HCT116 (cell line): Measurements from ENCODE around the gene MAL. TPM values are rescaled to one million over a fixed set of nuclear protein-coding genes. Genes with fewer than 3 reads are reported as not detected.

Experiments used
- ATAC-seq: fragments of 200-7000 bp; cut with Tn5 transposase; 2 replicates; pipeline ENCODE4 v1.9.1; 2020; ENCODE audit warnings: mild to moderate bottlenecking, moderate library complexity
- BruUV-seq: library from RNA; stranded (reverse); fragments of 400-500 nt; replicated peaks from 2 replicates; lab custom pipeline; 2021; lab: Mats Ljungman, UMichigan
- CTCF ChIA-PET: fragments of 300-600 bp; sonication (Branson Sonifier 250); formaldehyde crosslinking; loops from one replicate; lab custom pipeline; 2021; ENCODE audit warnings: antibody characterized with exemption; lab: Charles Lee
- POLR2A ChIA-PET: fragments of 300-600, 350-600 bp; sonication (Branson Sonifier 250); formaldehyde crosslinking; loops from one replicate; lab custom pipeline; 2021; ENCODE audit warnings: antibody characterized with exemption; lab: Charles Lee
- RAD21 ChIA-PET, 2 experiments: fragments of 300-600 bp; sonication (Branson Sonifier 250); formaldehyde crosslinking; loops; one replicate each; lab custom pipeline; 2023; ENCODE audit warnings: low total read pairs in 2 of 2; ENCODE audit not compliant: uncharacterized antibody in 2 of 2, unreplicated experiment in 2 of 2, low non-redundant PET in 1 of 2; lab: Charles Lee
- DNase-seq: peaks from one replicate; pipeline ENCODE4 v3.0.0-alpha.2; 2010; ENCODE audit warnings: low read depth, low spot score
- H2AFZ ChIP-seq: fragments of 200-600 bp; shearing (Covaris generic), sonication (generic); 2 replicates; pipeline ENCODE4 v1.6.1; 2017; ENCODE audit warnings: low read depth, mixed run types, mixed read lengths, antibody characterized with exemption, low read length; ENCODE audit not compliant: poor library complexity, severe bottlenecking
- H3K27ac ChIP-seq: 2 replicates; pipeline ENCODE4 v1.5.1; 2012; ENCODE audit warnings: low read depth, low read length
- H3K27me3 ChIP-seq: fragments of 200-600 bp; sonication (generic); 2 replicates; pipeline ENCODE4 v1.6.1; 2016; ENCODE audit warnings: mixed run types, low read length, mixed read lengths; ENCODE audit not compliant: insufficient read depth
- H3K36me3 ChIP-seq, 2 experiments: fragments of 200-500 bp in 1 of 2; fragments of 200-600 bp in 1 of 2; sonication (Bioruptor generic) in 1 of 2; sonication (generic) in 1 of 2; 2 replicates each; pipeline versions ENCODE4 v1.5.1 to v1.6.1; 2014 to 2016; ENCODE audit warnings: low read length in 2 of 2, inconsistent platforms in 1 of 2, mixed read lengths in 1 of 2, mixed run types in 1 of 2; ENCODE audit not compliant: insufficient read depth in 2 of 2, control insufficient read depth in 1 of 2
- H3K4me1 ChIP-seq, 2 experiments: fragments of 200-600 bp in 1 of 2; sonication (generic) in 1 of 2; 2 replicates each; pipeline versions ENCODE4 v1.5.1 to v1.6.1; 2012 to 2017; ENCODE audit warnings: low read length in 2 of 2, inconsistent platforms in 1 of 2, mild to moderate bottlenecking in 1 of 2, mixed read lengths in 1 of 2, mixed run types in 1 of 2, moderate library complexity in 1 of 2; ENCODE audit not compliant: insufficient read depth in 2 of 2, control insufficient read depth in 1 of 2
- H3K4me2 ChIP-seq: fragments of 200-600 bp; sonication (generic); 2 replicates; pipeline ENCODE4 v1.6.1; 2017; ENCODE audit warnings: mixed run types, low read length, mixed read lengths
- H3K4me3 ChIP-seq, 2 experiments: fragments of 200-600 bp in 1 of 2; sonication (generic) in 1 of 2; replicated peaks in 1 of 2; 2 replicates each; pipeline ENCODE4 v1.5.1; 2011 to 2016; ENCODE audit warnings: low read length in 2 of 2, control low read depth in 1 of 2, low read depth in 1 of 2, mild to moderate bottlenecking in 1 of 2, mixed read lengths in 1 of 2, mixed run types in 1 of 2
- H3K79me2 ChIP-seq: fragments of 200-600 bp; sonication (generic); 2 replicates; pipeline ENCODE4 v1.6.1; 2017; ENCODE audit warnings: mild to moderate bottlenecking, mixed run types, low read length, moderate library complexity, mixed read lengths; ENCODE audit not compliant: insufficient read depth
- H3K9ac ChIP-seq: fragments of 200-600 bp; sonication (generic); 2 replicates; pipeline ENCODE4 v1.6.1; 2016; ENCODE audit warnings: low read length, mixed read lengths
- H3K9me2 ChIP-seq: fragments of 200-600 bp; sonication (generic), shearing (Covaris generic); 2 replicates; pipeline ENCODE4 v1.6.1; 2017; ENCODE audit warnings: mixed run types, mild to moderate bottlenecking, moderate library complexity; ENCODE audit not compliant: insufficient read depth
- H3K9me3 ChIP-seq, 2 experiments: fragments of 200-500 bp in 1 of 2; fragments of 200-600 bp in 1 of 2; sonication (Bioruptor generic) in 1 of 2; sonication (generic) in 1 of 2; 2 replicates each; pipeline ENCODE4 v1.6.1; 2014 to 2017; ENCODE audit warnings: low read length in 2 of 2, mixed read lengths in 2 of 2, inconsistent platforms in 1 of 2, low read depth in 1 of 2, mild to moderate bottlenecking in 1 of 2, mixed run types in 1 of 2, moderate library complexity in 1 of 2; ENCODE audit not compliant: control insufficient read depth in 1 of 2, insufficient read depth in 1 of 2
- H4K20me1 ChIP-seq: fragments of 200-600 bp; sonication (generic), shearing (Covaris generic); 2 replicates; pipeline ENCODE4 v1.6.1; 2017; ENCODE audit warnings: mixed run types, mild to moderate bottlenecking, moderate library complexity; ENCODE audit not compliant: insufficient read depth
- CBX3 ChIP-seq: IDR thresholded peaks from 2 replicates; pipeline ENCODE4 v1.6.1; 2012; ENCODE audit warnings: low read depth
- CTCF ChIP-seq, 3 experiments: fragments of 200-600 bp in 1 of 3; sonication (generic) in 1 of 3; IDR thresholded peaks in 2 of 3; conservative IDR thresholded peaks in 1 of 3; 2 replicates each; pipeline ENCODE4 v1.5.1; 2012 to 2017; ENCODE audit warnings: low read depth in 2 of 3, low read length in 2 of 3, antibody characterized with exemption in 1 of 3, borderline replicate concordance in 1 of 3, control low read depth in 1 of 3, mild to moderate bottlenecking in 1 of 3, mixed read lengths in 1 of 3, mixed run types in 1 of 3, moderate library complexity in 1 of 3; ENCODE audit not compliant: insufficient read depth in 1 of 3
- EZH2 ChIP-seq: fragments of 200-600 bp; sonication (generic); IDR thresholded peaks from 2 replicates; pipeline ENCODE4 v1.6.1; 2017; ENCODE audit warnings: antibody characterized with exemption, mixed run types
- EZH2phosphoT487 ChIP-seq: fragments of 200-600 bp; IDR thresholded peaks from 2 replicates; pipeline ENCODE4 v1.6.1; 2018; ENCODE audit warnings: antibody characterized with exemption, borderline replicate concordance
- POLR2AphosphoS5 ChIP-seq: IDR thresholded peaks from 2 replicates; pipeline ENCODE4 v1.6.1; 2011; ENCODE audit warnings: mild to moderate bottlenecking, low read depth, low read length, moderate library complexity
- RAD21 ChIP-seq: IDR thresholded peaks from 2 replicates; pipeline ENCODE4 v1.6.1; 2012; ENCODE audit warnings: low read depth, mild to moderate bottlenecking
- REST ChIP-seq: IDR thresholded peaks from 2 replicates; pipeline ENCODE4 v1.6.1; 2012; ENCODE audit warnings: low read depth
- SRF ChIP-seq: IDR thresholded peaks from 2 replicates; pipeline ENCODE4 v1.6.1; 2012; ENCODE audit warnings: low read depth
- intact Hi-C: fragments of 100-400 bp; cut with micrococcal nuclease; formaldehyde crosslinking; loops from 2 replicates; pipeline ENCODE4 v1.10.0; 2022
- total RNA-seq: library from RNA; stranded (reverse); gene quantifications from one replicate; pipeline ENCODE4 v1.2.1, GENCODE V29; 2021; ENCODE audit not compliant: unreplicated experiment
- TF ChIP-seq, protein P1 (sequence below): IDR thresholded peaks from 2 replicates; pipeline ENCODE4 v1.6.1; 2012

MAL gene
- total RNA-seq, 1 experiment from 2014 or later, result not detected

GRCh38 chr2:95042472-95043271 is 17.2 kb downstream of the MAL start:
- ChIA-PET RAD21 (no interaction called here), POLR2A (no interaction called here), CTCF (interaction anchor here (1.0 kb wide), 1 partner anchor 37 kb away, joined by 3 read pairs; no protein-coding TSS in a partner anchor)
- H3K36me3 ChIP-seq, result no peaks in the 10 kb centered on the region
- no peak overlapping the region for H2AFZ ChIP-seq
- no peaks in the 10 kb centered on the region for H4K20me1 ChIP-seq
- H3K9me2 ChIP-seq, result no peaks in the 10 kb centered on the region
- H3K9ac ChIP-seq, result no peak overlapping the region
- no peak for TF ChIP-seq CBX3
- TF ChIP-seq SRF, result no peak
- TF ChIP-seq POLR2AphosphoS5, result no peak
- 0 out of 2 replicates have a peak, but pooled peaks have one; percentile 18 for TF ChIP-seq RAD21
- no peak for TF ChIP-seq REST
- peak; percentile 10 to 28 (median 21); a peak in 1 of 6 replicates for TF ChIP-seq CTCF (IDR thresholded peaks at IDR 0.05 in 2 of 3, conservative IDR thresholded peaks at IDR 0.05 in 1 of 3; ENCODE audit: borderline replicate concordance in 1 of 3, insufficient read depth in 1 of 3, low read depth in 2 of 3, low read length in 2 of 3)
- no peak for TF ChIP-seq EZH2
- TF ChIP-seq, protein P1, sequence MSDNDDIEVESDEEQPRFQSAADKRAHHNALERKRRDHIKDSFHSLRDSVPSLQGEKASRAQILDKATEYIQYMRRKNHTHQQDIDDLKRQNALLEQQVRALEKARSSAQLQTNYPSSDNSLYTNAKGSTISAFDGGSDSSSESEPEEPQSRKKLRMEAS, result no peak
- TF ChIP-seq EZH2phosphoT487, result no peak
- no peaks in the 10 kb centered on the region for H3K4me1 ChIP-seq
- 0 out of 2 replicates have a peak, but pooled peaks cover 4% of the 10 kb centered on the region for H3K27me3 ChIP-seq
- H3K27ac ChIP-seq, result no peak overlapping the region
- intact Hi-C loops, result no loop called here
- ATAC-seq, result no peak
- no TSS peak for BruUV-seq
- no peaks in the 10 kb centered on the region for H3K79me2 ChIP-seq
- no peak overlapping the region for H3K4me3 ChIP-seq
- DNase-seq, result no peak
- no peak overlapping the region for H3K4me2 ChIP-seq
- no peaks in the 10 kb centered on the region for H3K9me3 ChIP-seq
